GM12878 (cell line): ENCODE measurements around the gene GORASP1. TPM values are rescaled to one million over a fixed set of nuclear protein-coding genes. Genes with fewer than 3 reads are reported as not detected.

Experiments used
- CREB1 ChIP-seq: IDR thresholded peaks from 2 replicates; pipeline ENCODE4 v1.6.1; 2012; ENCODE audit warnings: low read depth, mild to moderate bottlenecking, inconsistent platforms
- CREM ChIP-seq: IDR thresholded peaks from 2 replicates; pipeline ENCODE4 v1.6.1; 2014; ENCODE audit warnings: antibody characterized with exemption, low read depth
- CTCF ChIP-seq, 3 experiments: IDR thresholded peaks in 2 of 3; conservative IDR thresholded peaks in 1 of 3; 2 replicates each; pipeline ENCODE4 v1.5.1; 2011; ENCODE audit warnings: low read depth in 3 of 3, low read length in 3 of 3, mild to moderate bottlenecking in 3 of 3, control low read depth in 2 of 3, moderate library complexity in 2 of 3, inconsistent platforms in 1 of 3, mixed read lengths in 1 of 3; ENCODE audit not compliant: control insufficient read depth in 2 of 3, insufficient read depth in 1 of 3; ENCODE audit errors: extremely low read depth in 1 of 3
- E2F4 ChIP-seq: IDR thresholded peaks from 2 replicates; pipeline ENCODE4 v1.6.1; 2012; ENCODE audit warnings: low read depth, low read length, improper control_type of control experiment
- EED ChIP-seq: sonication (generic); IDR thresholded peaks from 2 replicates; pipeline ENCODE4 v1.6.1; 2016; ENCODE audit warnings: antibody characterized with exemption, low read depth
- EGR1 ChIP-seq, 2 experiments: IDR thresholded peaks; 1 replicate in 1 of 2; 2 replicates in 1 of 2; pipeline ENCODE4 v1.6.1; 2011 to 2012; ENCODE audit warnings: low read depth in 2 of 2, low read length in 2 of 2, borderline replicate concordance in 1 of 2, mild to moderate bottlenecking in 1 of 2, moderate library complexity in 1 of 2
- ETV6 ChIP-seq, 2 experiments: fragments of 450-650 bp in 1 of 2; IDR thresholded peaks in 1 of 2; conservative IDR thresholded peaks in 1 of 2; 2 replicates each; pipeline ENCODE4 v1.6.1; 2014; ENCODE audit warnings: antibody characterized with exemption in 1 of 2, borderline replicate concordance in 1 of 2, low read depth in 1 of 2, mild to moderate bottlenecking in 1 of 2, moderate library complexity in 1 of 2
- MXI1 ChIP-seq: fragments of 150-350 bp; IDR thresholded peaks from 2 replicates; pipeline ENCODE4 v1.6.1; 2011; ENCODE audit warnings: low read depth, mild to moderate bottlenecking, inconsistent platforms, low read length, improper control_type of control experiment
- RUNX3 ChIP-seq: IDR thresholded peaks from 2 replicates; pipeline ENCODE4 v1.6.1; 2012; ENCODE audit warnings: low read length, inconsistent platforms
- SUZ12 ChIP-seq: fragments of 200-600 bp; sonication (generic); IDR thresholded peaks from one replicate; pipeline ENCODE4 v1.6.1; 2018; ENCODE audit warnings: antibody characterized with exemption, mild to moderate bottlenecking; ENCODE audit not compliant: unreplicated experiment
- polyA plus RNA-seq, 11 experiments: library from polyadenylated mRNA; depleted of rRNA in 4 of 11; unstranded in 6 of 11; stranded (reverse) in 5 of 11; fragments of >200 nt; fragmentation: Nextera tagmentation in 4 of 11; fragmentation: Illumina TruSeq in 1 of 11; extraction: Ambion mirVana in 4 of 11; extraction: Trizol in 1 of 11; gene quantifications; 1 replicate in 1 of 11; 2 replicates in 10 of 11; pipeline versions ENCODE4 v1.2.1 to v1.2.3, GENCODE V29; 2011 to 2016; ENCODE audit warnings: inconsistent platforms in 2 of 11, missing spikeins in 2 of 11, low read depth in 1 of 11
- total RNA-seq, 4 experiments: library from RNA; depleted of rRNA in 3 of 4; stranded (reverse); fragments of >200 nt in 3 of 4; fragmentation: Illumina TruSeq in 1 of 4; extraction: Trizol in 1 of 4; gene quantifications; 2 replicates each; pipeline versions ENCODE4 v1.2.1 to v1.2.3, GENCODE V29; 2013 to 2021

The GORASP1 gene
- total and polyA plus RNA-seq, 10 of the 15 experiments (the other 5 are each of a cell fraction or from before 2014, with no cell fraction given): 3.6 to 32.7 (median 23.2) TPM

GRCh38 chr3:39101022-39101689, 6.3 kb downstream of the GORASP1 start (continued):
- no peak for TF ChIP-seq SUZ12
- TF ChIP-seq EED: no peak
- no peak for TF ChIP-seq CREM
- no peak for TF ChIP-seq ETV6 (conservative IDR thresholded peaks at IDR 0.05 in 1 of 2, IDR thresholded peaks at IDR 0.05 in 1 of 2; ENCODE audit: borderline replicate concordance in 1 of 2, low read depth in 1 of 2)
- no peak for TF ChIP-seq MXI1
- no peak for TF ChIP-seq EGR1 (IDR thresholded peaks at IDR 0.05; ENCODE audit: borderline replicate concordance in 1 of 2, low read depth in 2 of 2, low read length in 2 of 2)
- no peak for TF ChIP-seq E2F4
- peak; percentile 72 to 84 (median 83) for TF ChIP-seq CTCF (IDR thresholded peaks at IDR 0.05 in 2 of 3, conservative IDR thresholded peaks at IDR 0.05 in 1 of 3; ENCODE audit: control insufficient read depth in 2 of 3, extremely low read depth in 1 of 3, insufficient read depth in 1 of 3, low read depth in 3 of 3, low read length in 3 of 3)
- no peak for TF ChIP-seq CREB1
- no peak for TF ChIP-seq RUNX3
- TF ChIP-seq, all 136 proteins: peak for 7
